Measurements from ENCODE around the gene LGALS16.
"Not testable (repeated sequence)": the region's sequence is repeated elsewhere in the genome, so short reads cannot be mapped to it uniquely, and the experiment has no call there.

Gene LGALS16

GRCh38 chr19:39655613-39656012 is at the start of gene LGALS16:
TSS of gene LGALS16 (plus strand) at chr19:39655913. CDS start at chr19:39655962, 49 bp downstream.
- DNase-seq: no peak

GRCh38 chr19:39607021-39607420 is 48.7 kb upstream of the LGALS16 start:
- DNase-seq: no peak

- no peak for DNase-seq
Observed at GRCh38 chr19:39607561-39607960, 48.2 kb upstream of the LGALS16 start.

GRCh38 chr19:39613597-39613996 is 42.1 kb upstream of the LGALS16 start:
- no peak for DNase-seq

- no peak for DNase-seq
Observed at GRCh38 chr19:39617745-39618144, 38.0 kb upstream of the LGALS16 start.

- no peak for DNase-seq
Observed at GRCh38 chr19:39623946-39624345, 31.8 kb upstream of the LGALS16 start.

- peak; percentile 10 for DNase-seq
Observed at GRCh38 chr19:39627631-39628030, 28.1 kb upstream of the LGALS16 start.

- no peak for DNase-seq
Observed at GRCh38 chr19:39631178-39631577, 24.5 kb upstream of the LGALS16 start.

GRCh38 chr19:39631626-39632025 is 24.1 kb upstream of the LGALS16 start:
- DNase-seq: no peak

- no peak for DNase-seq
Observed at GRCh38 chr19:39637891-39638290, 17.8 kb upstream of the LGALS16 start.

GRCh38 chr19:39641773-39642172 is 13.9 kb upstream of the LGALS16 start:
- DNase-seq: no peak

GRCh38 chr19:39643591-39643990 is 12.1 kb upstream of the LGALS16 start:
- no peak for DNase-seq

GRCh38 chr19:39645800-39646411 is 9.8 kb upstream of the LGALS16 start:
- DNase-seq: no peak

GRCh38 chr19:39647918-39648317 is 7.8 kb upstream of the LGALS16 start:
- DNase-seq: no peak

- no peak for DNase-seq
Observed at GRCh38 chr19:39659791-39660190, 4.1 kb downstream of the LGALS16 start.

- no peak for DNase-seq
Observed at GRCh38 chr19:39660661-39661060, 4.9 kb downstream of the LGALS16 start.

- no peak for DNase-seq
Observed at GRCh38 chr19:39661565-39661964, 5.9 kb downstream of the LGALS16 start.

- not testable (repeated sequence) for DNase-seq
Observed at GRCh38 chr19:39669860-39670259, 14.1 kb downstream of the LGALS16 start.

- no peak for DNase-seq
Observed at GRCh38 chr19:39670998-39671397, 15.3 kb downstream of the LGALS16 start.

- DNase-seq: peak; percentile 48
Observed at GRCh38 chr19:39671739-39672363, 16.1 kb downstream of the LGALS16 start.

GRCh38 chr19:39672473-39672872 is 16.8 kb downstream of the LGALS16 start:
- no peak for DNase-seq

- peak; percentile 12 for DNase-seq
Observed at GRCh38 chr19:39673862-39674261, 18.1 kb downstream of the LGALS16 start.

- no peak for DNase-seq
Observed at GRCh38 chr19:39676004-39676403, 20.3 kb downstream of the LGALS16 start.

GRCh38 chr19:39677961-39678889 is 22.5 kb downstream of the LGALS16 start:
- DNase-seq: peak; percentile 72

Measured in NCI-H2029 treated with DMSO at 0.1 percent for 48 hours (cell line).